ENCODE results near the gene RALGAPA2. TPM values are rescaled to one million over a fixed set of nuclear protein-coding genes. Genes with fewer than 3 reads are reported as not detected.

RALGAPA2 gene
- total RNA-seq, 2 donors from 2014 or later, result 40.2 to 45.4 TPM

DNA sequence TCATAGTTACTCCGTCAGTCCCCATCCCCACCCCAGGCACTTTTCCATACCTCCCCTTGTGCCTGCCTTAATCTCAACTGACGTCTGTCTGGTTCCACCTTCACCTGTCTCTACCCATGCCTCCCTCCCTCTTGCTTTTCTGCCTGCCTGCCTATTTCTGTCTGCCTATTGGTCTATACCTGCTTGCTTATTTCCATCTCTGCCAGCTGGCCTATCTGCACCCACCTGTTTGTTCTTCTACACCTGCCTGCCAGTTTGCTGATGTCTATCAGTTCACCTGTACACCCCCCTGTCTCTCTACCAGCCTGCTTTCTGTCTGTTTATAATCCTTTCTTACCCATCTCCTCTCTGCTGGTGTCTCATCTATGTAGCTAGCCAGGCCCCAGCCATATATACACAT lies 87.5 kb downstream of the RALGAPA2 start:
- no peaks in the 10 kb centered on the region for H3K9me3 ChIP-seq

DNA sequence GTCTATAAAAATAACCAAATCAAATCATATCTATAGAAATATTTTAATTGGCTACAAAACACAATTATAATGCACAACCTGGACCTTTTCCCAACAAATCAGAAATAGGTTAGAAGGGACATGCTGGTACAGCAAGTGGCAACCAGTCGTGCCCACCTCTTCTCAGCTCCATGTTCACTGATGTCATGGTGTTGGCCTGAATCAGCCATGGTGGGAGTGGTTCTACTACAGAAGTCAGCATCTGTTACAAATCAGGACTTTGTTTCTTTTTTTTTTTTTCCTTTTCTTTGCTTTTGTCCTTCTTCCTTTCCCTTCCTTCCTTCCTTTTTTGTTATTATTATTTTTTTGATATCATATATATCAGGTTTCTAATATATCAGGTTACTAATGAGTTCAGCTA lies 91.2 kb downstream of the RALGAPA2 start:
- TF ChIP-seq POLR2A (IDR thresholded peaks at IDR 0.05), result no peak
- H3K36me3 ChIP-seq (replicated peaks in 1 of 2; ENCODE audit: insufficient read depth in 1 of 2, low read depth in 2 of 2), result peaks cover 0 to 13% of the 10 kb centered on the region in 2 donors
- ATAC-seq (no peak), DNase-seq (no peak)
- H3K4me3 ChIP-seq, result no peak overlapping the region
- WGBS, 2 donors, result 95 to 96% methylated on average over 1 of the region's 1 CpG
- no peaks in the 10 kb centered on the region for H3K4me1 ChIP-seq
- no peak overlapping the region for H3K27ac ChIP-seq
- H3K9me3 ChIP-seq, result no peaks in the 10 kb centered on the region
- H3K27me3 ChIP-seq, result no peaks in the 10 kb centered on the region
- intact Hi-C loops (cut with DNase I), result no loop called here

More for the DNA sequence above, 87.5 kb downstream of the RALGAPA2 start:
- 65 to 67% methylated on average over 2 of the region's 2 CpGs for WGBS, 2 donors
- TF ChIP-seq, protein P1, sequence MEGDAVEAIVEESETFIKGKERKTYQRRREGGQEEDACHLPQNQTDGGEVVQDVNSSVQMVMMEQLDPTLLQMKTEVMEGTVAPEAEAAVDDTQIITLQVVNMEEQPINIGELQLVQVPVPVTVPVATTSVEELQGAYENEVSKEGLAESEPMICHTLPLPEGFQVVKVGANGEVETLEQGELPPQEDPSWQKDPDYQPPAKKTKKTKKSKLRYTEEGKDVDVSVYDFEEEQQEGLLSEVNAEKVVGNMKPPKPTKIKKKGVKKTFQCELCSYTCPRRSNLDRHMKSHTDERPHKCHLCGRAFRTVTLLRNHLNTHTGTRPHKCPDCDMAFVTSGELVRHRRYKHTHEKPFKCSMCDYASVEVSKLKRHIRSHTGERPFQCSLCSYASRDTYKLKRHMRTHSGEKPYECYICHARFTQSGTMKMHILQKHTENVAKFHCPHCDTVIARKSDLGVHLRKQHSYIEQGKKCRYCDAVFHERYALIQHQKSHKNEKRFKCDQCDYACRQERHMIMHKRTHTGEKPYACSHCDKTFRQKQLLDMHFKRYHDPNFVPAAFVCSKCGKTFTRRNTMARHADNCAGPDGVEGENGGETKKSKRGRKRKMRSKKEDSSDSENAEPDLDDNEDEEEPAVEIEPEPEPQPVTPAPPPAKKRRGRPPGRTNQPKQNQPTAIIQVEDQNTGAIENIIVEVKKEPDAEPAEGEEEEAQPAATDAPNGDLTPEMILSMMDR (IDR thresholded peaks at IDR 0.05), result no peak
- no peak for TF ChIP-seq POLR2A (IDR thresholded peaks at IDR 0.05)
- Histone ChIP-seq H3K36me3 (replicated peaks in 1 of 2; ENCODE audit: insufficient read depth in 1 of 2, low read depth in 2 of 2) (peaks cover 0 to 9% of the 10 kb centered on the region in 2 donors), H3K4me1 (no peaks in the 10 kb centered on the region), H3K27ac (no peak overlapping the region), H3K4me3 (no peak overlapping the region), H3K27me3 (no peaks in the 10 kb centered on the region)
- intact Hi-C loops (cut with DNase I), result no loop called here
- ATAC-seq (no peak), DNase-seq (no peak)

DNA sequence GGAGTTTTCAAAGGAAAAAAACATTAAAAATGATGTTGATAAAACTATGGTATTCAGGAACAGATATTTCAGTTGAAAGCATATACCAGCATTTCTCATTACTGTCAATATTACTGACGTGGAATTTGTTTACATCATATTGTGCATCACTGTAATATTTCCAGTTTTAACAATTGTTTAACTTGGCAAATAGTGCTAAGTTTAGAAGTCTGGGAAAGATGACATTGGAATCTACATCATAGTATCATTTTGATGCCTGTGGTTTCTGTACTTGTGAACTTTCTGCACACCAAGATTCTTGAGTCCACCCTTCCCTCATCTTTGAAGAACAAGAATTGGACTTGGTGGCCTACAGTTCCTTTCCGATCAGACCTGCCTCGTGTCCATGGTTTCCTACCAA lies 98.1 kb downstream of the RALGAPA2 start:
- H3K36me3 ChIP-seq (replicated peaks in 1 of 2; ENCODE audit: insufficient read depth in 1 of 2, low read depth in 2 of 2), result peaks cover 3 to 10% of the 10 kb centered on the region in 2 donors
- ATAC-seq, result no peak
- H3K27ac ChIP-seq, result no peak overlapping the region
- no peak for DNase-seq
- H3K4me3 ChIP-seq, result no peak overlapping the region
- H3K4me1 ChIP-seq, result peaks cover 8% of the 10 kb centered on the region
- 86 to 92% methylated on average over 3 of the region's 3 CpGs for WGBS, 2 donors
- intact Hi-C loops (cut with DNase I), result no loop called here
- no peaks in the 10 kb centered on the region for H3K27me3 ChIP-seq
- H3K9me3 ChIP-seq, result no peaks in the 10 kb centered on the region
- no peak for TF ChIP-seq POLR2A (IDR thresholded peaks at IDR 0.05)
- TF ChIP-seq, protein P1 (IDR thresholded peaks at IDR 0.05), result no peak

DNA sequence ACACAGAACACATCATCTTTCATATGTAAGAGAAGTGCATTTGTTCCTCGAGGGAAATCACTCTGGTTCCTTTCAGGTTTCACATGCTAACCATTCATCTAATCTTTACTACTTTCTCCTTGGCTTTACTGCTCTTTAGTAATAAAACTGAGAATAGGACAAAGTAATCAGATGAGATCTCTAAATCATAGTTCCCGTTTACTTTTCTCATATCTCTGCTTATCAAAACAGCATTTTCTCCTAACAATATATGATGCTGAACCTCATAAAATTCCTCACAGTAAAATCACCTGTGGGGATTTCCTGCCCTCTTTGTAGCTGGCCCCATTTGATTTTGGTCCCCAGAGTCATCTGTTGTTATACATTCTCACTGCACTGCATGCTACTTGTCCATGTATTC lies 100.2 kb downstream of the RALGAPA2 start:
- ATAC-seq (no peak), DNase-seq (no peak)
- Histone ChIP-seq H3K4me1 (peaks cover 8% of the 10 kb centered on the region), H3K4me3 (no peak overlapping the region), H3K27me3 (no peaks in the 10 kb centered on the region), H3K27ac (no peak overlapping the region), H3K9me3 (no peaks in the 10 kb centered on the region), H3K36me3 (replicated peaks in 1 of 2; ENCODE audit: insufficient read depth in 1 of 2, low read depth in 2 of 2) (peaks cover 3% of the 10 kb centered on the region in 2 donors)
- intact Hi-C loops (cut with DNase I), result no loop called here
- 42 to 66% methylated on average over 2 of the region's 2 CpGs for WGBS, 2 donors
- TF ChIP-seq, protein P1 (IDR thresholded peaks at IDR 0.05), result no peak
- no peak for TF ChIP-seq POLR2A (IDR thresholded peaks at IDR 0.05)

DNA sequence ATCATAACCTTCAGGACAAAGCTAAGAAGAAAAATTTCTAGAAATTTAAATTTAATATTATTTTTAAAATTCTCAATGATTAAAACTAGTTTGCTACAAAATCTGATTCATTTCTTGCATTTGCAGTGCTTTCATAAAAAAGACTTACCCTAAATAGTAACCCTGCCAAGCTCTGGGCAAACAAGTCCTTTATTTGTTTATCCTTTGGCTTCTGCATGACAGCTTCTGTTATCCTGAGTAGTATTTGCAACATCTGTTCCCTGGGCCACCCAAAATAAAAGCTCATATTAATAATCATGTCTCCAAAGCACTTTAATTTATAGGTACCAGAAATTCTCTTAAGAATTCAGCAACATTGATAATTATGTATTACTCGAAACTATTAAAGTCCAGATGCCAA lies 101.3 kb downstream of the RALGAPA2 start:
- H3K27me3 ChIP-seq, result no peaks in the 10 kb centered on the region
- no peaks in the 10 kb centered on the region for H3K9me3 ChIP-seq
- TF ChIP-seq, protein P1 (IDR thresholded peaks at IDR 0.05), result no peak
- TF ChIP-seq POLR2A (IDR thresholded peaks at IDR 0.05), result no peak
- ATAC-seq (no peak), DNase-seq (no peak)
- peaks cover 8% of the 10 kb centered on the region for H3K4me1 ChIP-seq
- no peak overlapping the region for H3K27ac ChIP-seq
- peaks cover 3 to 4% of the 10 kb centered on the region in 2 donors for H3K36me3 ChIP-seq (replicated peaks in 1 of 2; ENCODE audit: insufficient read depth in 1 of 2, low read depth in 2 of 2)
- 43 to 69% methylated on average over 1 of the region's 1 CpG for WGBS, 2 donors
- intact Hi-C loops (cut with DNase I), result no loop called here
- H3K4me3 ChIP-seq, result no peak overlapping the region

Measured in body of pancreas (tissue), 4 donors.